Panc1 (cell line): ENCODE results near the gene DBF4B. TPM values are rescaled to one million over a fixed set of nuclear protein-coding genes. Genes with fewer than 3 reads are reported as not detected.

ENCODE experiments used
- ATAC-seq: fragments of 200-7000 bp; cut with Tn5 transposase; 2 replicates; pipeline ENCODE4 v1.9.1; 2020; ENCODE audit warnings: mild to moderate bottlenecking, moderate library complexity
- BruUV-seq: library from RNA; stranded (reverse); fragments of 400-500 nt; replicated peaks from 2 replicates; lab custom pipeline; 2021; lab: Mats Ljungman, UMichigan
- CTCF ChIA-PET: fragments of 300-600 bp; sonication (Branson Sonifier 250); formaldehyde crosslinking; loops from one replicate; lab custom pipeline; 2022; ENCODE audit warnings: antibody characterized with exemption; lab: Charles Lee
- POLR2A ChIA-PET: fragments of 300-600 bp; sonication (Branson Sonifier 250); formaldehyde crosslinking; loops from one replicate; lab custom pipeline; 2022; ENCODE audit warnings: antibody characterized with exemption; lab: Charles Lee
- DNase-seq: peaks from one replicate; pipeline ENCODE4 v3.0.0-alpha.2; 2010; ENCODE audit warnings: low read depth, low spot score
- H3K27ac ChIP-seq: 2 replicates; pipeline ENCODE4 v1.5.1; 2011; ENCODE audit warnings: mild to moderate bottlenecking, low read length, inconsistent platforms
- H3K27me3 ChIP-seq: fragments of 200-500 bp; sonication (Bioruptor generic); 2 replicates; pipeline ENCODE4 v1.6.0; 2014; ENCODE audit warnings: low read length, inconsistent platforms; ENCODE audit not compliant: control insufficient read depth, insufficient read depth
- H3K36me3 ChIP-seq: fragments of 200-500 bp; sonication (Bioruptor generic); 2 replicates; pipeline ENCODE4 v1.5.1; 2014; ENCODE audit warnings: inconsistent platforms, mild to moderate bottlenecking, low read length, moderate library complexity; ENCODE audit not compliant: control insufficient read depth, insufficient read depth
- H3K4me1 ChIP-seq: 2 replicates; pipeline ENCODE4 v1.5.1; 2011; ENCODE audit warnings: inconsistent platforms, mild to moderate bottlenecking, low read length, moderate library complexity; ENCODE audit not compliant: control insufficient read depth, insufficient read depth
- H3K4me3 ChIP-seq, 2 experiments: 2 replicates each; pipeline ENCODE4 v1.5.1; 2011 to 2012; ENCODE audit warnings: low read depth in 2 of 2, low read length in 2 of 2, mild to moderate bottlenecking in 2 of 2, inconsistent platforms in 1 of 2, moderate library complexity in 1 of 2
- H3K9me3 ChIP-seq: fragments of 200-500 bp; sonication (Bioruptor generic); 2 replicates; pipeline ENCODE4 v1.5.1; 2014; ENCODE audit warnings: low read depth, mild to moderate bottlenecking, inconsistent platforms, low read length, moderate library complexity; ENCODE audit not compliant: control insufficient read depth, insufficient read depth
- POLR2AphosphoS5 ChIP-seq: IDR thresholded peaks from 2 replicates; pipeline ENCODE4 v1.6.1; 2012; ENCODE audit warnings: mild to moderate bottlenecking, low read depth, low read length, moderate library complexity
- SIN3A ChIP-seq: IDR thresholded peaks from 2 replicates; pipeline ENCODE4 v1.6.1; 2012; ENCODE audit warnings: low read depth, mild to moderate bottlenecking, low read length, moderate library complexity, borderline replicate concordance; ENCODE audit not compliant: insufficient read depth
- TCF7L2 ChIP-seq: IDR thresholded peaks from 2 replicates; pipeline ENCODE4 v1.6.1; 2011; ENCODE audit warnings: mild to moderate bottlenecking, low read depth, low read length, inconsistent platforms
- in situ Hi-C: cut with HindIII; loops from 2 replicates; pipeline ENCODE4 v1.10.0; 2016; ENCODE audit warnings: low sequenced_read_pairs, low pct_unique_long_range_greater_than_20kb
- intact Hi-C: fragments of 100-400 bp; cut with micrococcal nuclease; formaldehyde crosslinking; loops from one replicate; pipeline ENCODE4 v1.10.0; 2022; ENCODE audit not compliant: unreplicated experiment
- total RNA-seq: library from RNA; stranded (reverse); gene quantifications from one replicate; pipeline ENCODE4 v1.2.1, GENCODE V29; 2021; ENCODE audit not compliant: unreplicated experiment
- TF ChIP-seq, protein P1 (sequence below): fragments of 450-650 bp; IDR thresholded peaks from 2 replicates; pipeline ENCODE4 v1.5.1; 2017; ENCODE audit warnings: mild to moderate bottlenecking
- TF ChIP-seq, protein P2 (sequence below), 2 experiments: IDR thresholded peaks; 2 replicates each; pipeline ENCODE4 v1.6.1; 2011 to 2012; ENCODE audit warnings: low read depth in 2 of 2, control low read depth in 1 of 2, low read length in 1 of 2, mild to moderate bottlenecking in 1 of 2, moderate library complexity in 1 of 2; ENCODE audit not compliant: insufficient read depth in 1 of 2

The DBF4B gene
- total RNA-seq, 1 experiment from 2014 or later = 24.0 TPM

DNA sequence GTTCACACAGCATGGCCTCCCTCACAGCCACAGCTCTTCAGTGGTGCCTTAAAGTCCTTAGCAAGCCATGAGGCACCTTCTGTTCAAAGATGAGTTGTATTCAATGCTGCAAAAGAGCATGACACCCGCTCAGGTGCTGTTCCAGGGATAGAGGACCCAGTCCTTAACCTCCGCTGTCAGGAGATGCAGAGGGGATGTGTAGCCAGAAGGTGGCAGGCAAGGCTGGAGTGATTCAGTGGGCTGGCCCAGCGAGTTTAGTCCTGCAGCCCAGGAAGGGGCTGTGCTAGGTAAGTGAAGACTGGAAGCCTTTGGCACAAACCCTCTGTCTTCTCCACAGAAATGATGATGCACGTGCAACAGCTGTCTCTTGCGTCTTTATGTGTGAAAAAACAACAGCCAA lies 25.3 kb downstream of the DBF4B start:
- H3K27ac ChIP-seq = no peak overlapping the region
- ATAC-seq (peak; percentile 74), DNase-seq (no peak)
- H3K36me3 ChIP-seq = no peaks in the 10 kb centered on the region
- intact Hi-C loops (no loop called here), in situ Hi-C loops (no loop called here)
- TF ChIP-seq SIN3A (no peak), TCF7L2 (no peak), POLR2AphosphoS5 (no peak)
- TF ChIP-seq, protein P1, sequence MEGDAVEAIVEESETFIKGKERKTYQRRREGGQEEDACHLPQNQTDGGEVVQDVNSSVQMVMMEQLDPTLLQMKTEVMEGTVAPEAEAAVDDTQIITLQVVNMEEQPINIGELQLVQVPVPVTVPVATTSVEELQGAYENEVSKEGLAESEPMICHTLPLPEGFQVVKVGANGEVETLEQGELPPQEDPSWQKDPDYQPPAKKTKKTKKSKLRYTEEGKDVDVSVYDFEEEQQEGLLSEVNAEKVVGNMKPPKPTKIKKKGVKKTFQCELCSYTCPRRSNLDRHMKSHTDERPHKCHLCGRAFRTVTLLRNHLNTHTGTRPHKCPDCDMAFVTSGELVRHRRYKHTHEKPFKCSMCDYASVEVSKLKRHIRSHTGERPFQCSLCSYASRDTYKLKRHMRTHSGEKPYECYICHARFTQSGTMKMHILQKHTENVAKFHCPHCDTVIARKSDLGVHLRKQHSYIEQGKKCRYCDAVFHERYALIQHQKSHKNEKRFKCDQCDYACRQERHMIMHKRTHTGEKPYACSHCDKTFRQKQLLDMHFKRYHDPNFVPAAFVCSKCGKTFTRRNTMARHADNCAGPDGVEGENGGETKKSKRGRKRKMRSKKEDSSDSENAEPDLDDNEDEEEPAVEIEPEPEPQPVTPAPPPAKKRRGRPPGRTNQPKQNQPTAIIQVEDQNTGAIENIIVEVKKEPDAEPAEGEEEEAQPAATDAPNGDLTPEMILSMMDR = no peak; the same call in 1 of the 2 replicates
- TF ChIP-seq, protein P2, sequence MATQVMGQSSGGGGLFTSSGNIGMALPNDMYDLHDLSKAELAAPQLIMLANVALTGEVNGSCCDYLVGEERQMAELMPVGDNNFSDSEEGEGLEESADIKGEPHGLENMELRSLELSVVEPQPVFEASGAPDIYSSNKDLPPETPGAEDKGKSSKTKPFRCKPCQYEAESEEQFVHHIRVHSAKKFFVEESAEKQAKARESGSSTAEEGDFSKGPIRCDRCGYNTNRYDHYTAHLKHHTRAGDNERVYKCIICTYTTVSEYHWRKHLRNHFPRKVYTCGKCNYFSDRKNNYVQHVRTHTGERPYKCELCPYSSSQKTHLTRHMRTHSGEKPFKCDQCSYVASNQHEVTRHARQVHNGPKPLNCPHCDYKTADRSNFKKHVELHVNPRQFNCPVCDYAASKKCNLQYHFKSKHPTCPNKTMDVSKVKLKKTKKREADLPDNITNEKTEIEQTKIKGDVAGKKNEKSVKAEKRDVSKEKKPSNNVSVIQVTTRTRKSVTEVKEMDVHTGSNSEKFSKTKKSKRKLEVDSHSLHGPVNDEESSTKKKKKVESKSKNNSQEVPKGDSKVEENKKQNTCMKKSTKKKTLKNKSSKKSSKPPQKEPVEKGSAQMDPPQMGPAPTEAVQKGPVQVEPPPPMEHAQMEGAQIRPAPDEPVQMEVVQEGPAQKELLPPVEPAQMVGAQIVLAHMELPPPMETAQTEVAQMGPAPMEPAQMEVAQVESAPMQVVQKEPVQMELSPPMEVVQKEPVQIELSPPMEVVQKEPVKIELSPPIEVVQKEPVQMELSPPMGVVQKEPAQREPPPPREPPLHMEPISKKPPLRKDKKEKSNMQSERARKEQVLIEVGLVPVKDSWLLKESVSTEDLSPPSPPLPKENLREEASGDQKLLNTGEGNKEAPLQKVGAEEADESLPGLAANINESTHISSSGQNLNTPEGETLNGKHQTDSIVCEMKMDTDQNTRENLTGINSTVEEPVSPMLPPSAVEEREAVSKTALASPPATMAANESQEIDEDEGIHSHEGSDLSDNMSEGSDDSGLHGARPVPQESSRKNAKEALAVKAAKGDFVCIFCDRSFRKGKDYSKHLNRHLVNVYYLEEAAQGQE (IDR thresholded peaks at IDR 0.05; ENCODE audit: insufficient read depth in 1 of 2, low read depth in 2 of 2, low read length in 1 of 2) = no peak
- no peaks in the 10 kb centered on the region for H3K9me3 ChIP-seq
- no peaks in the 10 kb centered on the region for H3K27me3 ChIP-seq
- CTCF ChIA-PET = no interaction called here
- H3K4me1 ChIP-seq = no peaks in the 10 kb centered on the region
- H3K4me3 ChIP-seq = no peak overlapping the region
- BruUV-seq = no TSS peak
- POLR2A ChIA-PET = no interaction called here

DNA sequence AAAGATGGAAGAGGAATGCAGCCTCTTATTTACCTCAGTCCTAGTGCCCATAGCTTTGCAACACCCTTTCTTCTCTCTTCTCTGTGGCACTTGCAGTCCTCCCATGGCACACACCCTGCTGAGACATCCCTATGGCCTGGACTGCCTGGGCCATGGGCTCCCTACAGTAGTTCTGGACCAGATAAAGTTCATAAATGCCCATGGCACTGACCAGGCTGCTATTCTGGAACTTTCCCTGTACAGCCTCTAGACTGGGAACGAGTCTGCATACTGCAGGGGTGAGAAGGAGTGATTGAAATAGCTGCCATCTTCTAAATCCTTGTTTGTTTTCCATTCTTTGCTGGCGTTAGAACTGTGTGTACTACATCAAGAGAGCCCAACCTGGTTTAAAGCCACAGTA lies 25.8 kb downstream of the DBF4B start:
- BruUV-seq = no TSS peak
- Histone ChIP-seq H3K4me1 (no peaks in the 10 kb centered on the region), H3K4me3 (no peak overlapping the region), H3K36me3 (no peaks in the 10 kb centered on the region), H3K9me3 (no peaks in the 10 kb centered on the region), H3K27ac (no peak overlapping the region), H3K27me3 (no peaks in the 10 kb centered on the region)
- ATAC-seq (no peak), DNase-seq (no peak)
- in situ Hi-C loops (no loop called here), intact Hi-C loops (no loop called here)
- TF ChIP-seq, protein P2 (IDR thresholded peaks at IDR 0.05; ENCODE audit: insufficient read depth in 1 of 2, low read depth in 2 of 2, low read length in 1 of 2) = no peak
- TF ChIP-seq POLR2AphosphoS5 (no peak), TCF7L2 (no peak), SIN3A (no peak)
- TF ChIP-seq, protein P1 = no peak
- POLR2A ChIA-PET = no interaction called here
- CTCF ChIA-PET = no interaction called here
